Fibroblast of lung (primary cell): ENCODE results near the gene TTC9C.

Experiments
- EZH2 ChIP-seq: IDR thresholded peaks from 2 replicates; pipeline ENCODE4 v1.5.1; 2012; ENCODE audit warnings: low read length, control low read depth, mild to moderate bottlenecking; ENCODE audit errors: missing control alignments
- TF ChIP-seq, protein P1 (sequence below), 2 donors: IDR thresholded peaks in 1 of 2; conservative IDR thresholded peaks in 1 of 2; 1 replicate in 1 of 2; 2 replicates in 1 of 2; pipeline ENCODE4 v1.5.1; 2011 to 2012; ENCODE audit warnings: low read length in 2 of 2, control low read depth in 1 of 2, inconsistent platforms in 1 of 2, low read depth in 1 of 2, mild to moderate bottlenecking in 1 of 2

DNA sequence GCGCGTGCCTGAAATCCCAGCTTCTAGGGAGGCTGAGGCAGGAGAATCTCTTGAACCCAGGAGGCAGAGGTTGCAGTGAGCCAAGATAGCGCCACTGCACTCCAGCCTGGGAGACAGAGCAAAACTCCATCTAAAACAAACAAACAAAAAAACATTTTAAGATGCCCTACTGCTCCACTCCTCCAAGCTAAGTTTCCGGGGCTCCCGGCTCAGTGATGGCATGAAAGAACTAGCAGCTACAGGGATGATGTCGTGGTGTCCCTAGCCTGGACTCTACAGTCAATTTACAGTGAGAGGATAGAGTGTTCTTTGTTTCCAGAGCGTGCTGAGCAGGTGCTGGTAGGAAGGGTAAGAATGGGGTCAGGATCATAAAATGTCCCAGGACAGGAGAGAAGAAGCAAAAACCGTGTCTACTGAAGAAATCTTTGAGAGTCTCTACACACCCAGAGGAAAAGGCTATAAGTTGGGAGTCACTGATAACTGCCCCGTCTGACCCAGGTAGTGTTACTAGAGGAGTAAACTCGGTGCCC lies 26.9 kb downstream of the TTC9C start:
- TF ChIP-seq, protein P1, sequence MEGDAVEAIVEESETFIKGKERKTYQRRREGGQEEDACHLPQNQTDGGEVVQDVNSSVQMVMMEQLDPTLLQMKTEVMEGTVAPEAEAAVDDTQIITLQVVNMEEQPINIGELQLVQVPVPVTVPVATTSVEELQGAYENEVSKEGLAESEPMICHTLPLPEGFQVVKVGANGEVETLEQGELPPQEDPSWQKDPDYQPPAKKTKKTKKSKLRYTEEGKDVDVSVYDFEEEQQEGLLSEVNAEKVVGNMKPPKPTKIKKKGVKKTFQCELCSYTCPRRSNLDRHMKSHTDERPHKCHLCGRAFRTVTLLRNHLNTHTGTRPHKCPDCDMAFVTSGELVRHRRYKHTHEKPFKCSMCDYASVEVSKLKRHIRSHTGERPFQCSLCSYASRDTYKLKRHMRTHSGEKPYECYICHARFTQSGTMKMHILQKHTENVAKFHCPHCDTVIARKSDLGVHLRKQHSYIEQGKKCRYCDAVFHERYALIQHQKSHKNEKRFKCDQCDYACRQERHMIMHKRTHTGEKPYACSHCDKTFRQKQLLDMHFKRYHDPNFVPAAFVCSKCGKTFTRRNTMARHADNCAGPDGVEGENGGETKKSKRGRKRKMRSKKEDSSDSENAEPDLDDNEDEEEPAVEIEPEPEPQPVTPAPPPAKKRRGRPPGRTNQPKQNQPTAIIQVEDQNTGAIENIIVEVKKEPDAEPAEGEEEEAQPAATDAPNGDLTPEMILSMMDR (conservative IDR thresholded peaks at IDR 0.05 in 1 of 2, IDR thresholded peaks at IDR 0.05 in 1 of 2; ENCODE audit: low read depth in 1 of 2, low read length in 2 of 2): no peak
- no peak for TF ChIP-seq EZH2
